HG03108 (cell line): ENCODE results near the gene STK39.
"Not testable (repeated sequence)": the region's sequence is repeated elsewhere in the genome, so short reads cannot be mapped to it uniquely, and the experiment has no call there.

ENCODE experiments used
- ATAC-seq: cut with Tn5 transposase; IDR thresholded peaks from one replicate; pipeline ENCODE4 v1.9.1; 2021; ENCODE audit warnings: moderate library complexity; ENCODE audit not compliant: unreplicated experiment

STK39 gene

DNA sequence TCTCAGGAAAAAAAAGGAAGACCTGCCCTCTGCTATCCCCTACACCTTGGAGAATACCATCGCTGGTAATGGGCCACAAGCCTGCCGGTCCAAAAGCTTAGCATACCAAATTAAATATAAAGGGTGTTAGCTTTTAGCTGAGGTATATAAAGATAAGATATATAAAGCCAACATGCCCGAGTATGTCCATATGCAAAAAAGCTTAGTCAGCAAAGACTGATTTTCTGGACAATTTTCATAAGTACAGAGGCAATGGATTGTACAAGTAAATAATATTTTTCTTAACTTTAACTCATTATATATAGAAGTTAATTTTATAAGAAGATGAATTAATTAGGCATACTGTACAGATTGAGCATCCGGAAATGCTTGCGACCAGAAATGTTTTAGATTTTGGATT is 106.5 kb downstream of the STK39 start:
- ATAC-seq: no peak

DNA sequence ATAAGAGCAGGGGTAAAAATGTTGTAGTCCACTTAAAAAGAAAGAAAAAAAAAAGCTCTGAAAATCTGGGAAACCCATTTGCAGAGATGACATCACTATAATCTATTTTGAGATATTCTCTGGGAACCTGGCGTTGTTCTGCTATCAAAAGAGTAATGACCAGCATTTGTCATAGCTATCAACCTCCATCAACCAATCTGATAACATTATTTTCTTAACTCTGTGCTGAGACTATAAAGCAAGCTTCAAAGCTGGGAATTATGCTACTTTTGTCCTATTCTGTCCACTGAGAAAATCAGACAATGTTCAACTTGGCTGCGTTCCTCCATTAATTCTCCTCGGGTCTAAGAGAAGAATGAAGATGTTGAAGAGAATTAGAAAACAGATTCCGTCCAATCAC is 107.5 kb downstream of the STK39 start:
- ATAC-seq: no peak

DNA sequence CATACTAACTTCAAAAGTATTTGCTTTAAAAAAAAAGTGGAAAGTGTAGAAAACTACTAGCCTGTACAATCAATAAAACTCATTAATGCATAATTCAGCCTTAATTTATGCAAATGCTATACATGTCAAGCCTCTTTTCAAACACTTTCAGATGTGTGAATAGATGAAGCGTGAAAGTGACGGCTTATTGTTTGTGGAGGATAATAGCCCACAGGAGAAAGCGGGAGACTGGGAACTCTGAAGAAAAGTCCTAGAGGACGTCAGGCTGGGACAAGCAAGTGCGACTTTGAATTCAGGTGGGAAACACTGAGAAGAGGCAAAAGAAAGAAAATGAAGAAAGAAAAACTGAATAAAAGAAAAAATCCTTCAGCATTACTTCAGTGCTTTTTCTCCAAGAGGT is 108.5 kb downstream of the STK39 start:
- ATAC-seq: no peak

DNA sequence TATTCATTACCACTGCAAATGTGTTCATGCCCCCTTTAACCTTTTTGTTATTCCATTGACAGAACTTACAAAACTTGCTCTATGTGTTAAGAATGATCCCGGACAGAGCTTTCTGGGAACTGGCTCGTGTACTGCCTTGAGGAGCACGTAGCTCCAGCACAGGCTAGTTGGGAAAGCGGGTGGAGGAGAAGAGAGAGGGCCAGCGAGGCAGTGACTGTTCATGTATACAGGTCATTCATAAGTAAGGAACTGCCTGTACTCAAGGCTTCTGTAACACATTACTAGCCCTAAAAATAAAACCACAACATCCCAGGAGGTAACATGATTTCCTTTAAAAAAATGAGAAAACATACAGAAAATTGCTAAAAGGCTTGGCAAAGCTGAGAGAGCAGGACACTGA is 109.0 kb downstream of the STK39 start:
- no peak for ATAC-seq

DNA sequence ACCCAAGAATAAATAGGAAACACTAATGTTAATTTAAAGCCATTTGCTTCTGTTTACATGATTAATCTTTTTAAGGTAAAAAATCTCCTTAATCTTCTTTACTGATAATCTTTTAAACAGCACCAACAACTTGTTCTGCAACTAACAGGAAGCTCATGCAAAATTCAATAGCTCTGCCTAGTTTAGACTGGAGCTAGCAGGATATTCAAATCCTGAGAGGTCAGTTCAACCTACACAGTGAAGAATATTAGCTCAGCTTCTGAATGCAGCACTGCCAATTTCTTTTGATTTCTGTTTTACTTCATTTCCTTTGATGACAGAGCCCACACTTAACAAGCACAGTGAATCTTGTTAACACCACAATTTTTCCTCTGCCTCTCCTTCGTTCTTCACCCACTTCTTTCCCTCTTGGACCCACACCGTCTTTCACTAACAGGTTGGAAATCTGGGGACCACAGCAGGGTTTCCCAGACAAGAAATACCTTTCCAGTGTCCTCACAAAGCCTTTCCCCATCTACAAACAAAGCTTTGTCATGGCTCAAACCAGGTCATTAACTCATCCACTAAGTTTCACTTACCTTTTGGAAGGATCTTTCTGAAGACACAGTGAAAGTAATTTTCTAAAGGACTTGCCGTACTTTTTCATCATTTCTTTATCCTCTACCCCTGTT is 109.8 kb downstream of the STK39 start:
- ATAC-seq: no peak

DNA sequence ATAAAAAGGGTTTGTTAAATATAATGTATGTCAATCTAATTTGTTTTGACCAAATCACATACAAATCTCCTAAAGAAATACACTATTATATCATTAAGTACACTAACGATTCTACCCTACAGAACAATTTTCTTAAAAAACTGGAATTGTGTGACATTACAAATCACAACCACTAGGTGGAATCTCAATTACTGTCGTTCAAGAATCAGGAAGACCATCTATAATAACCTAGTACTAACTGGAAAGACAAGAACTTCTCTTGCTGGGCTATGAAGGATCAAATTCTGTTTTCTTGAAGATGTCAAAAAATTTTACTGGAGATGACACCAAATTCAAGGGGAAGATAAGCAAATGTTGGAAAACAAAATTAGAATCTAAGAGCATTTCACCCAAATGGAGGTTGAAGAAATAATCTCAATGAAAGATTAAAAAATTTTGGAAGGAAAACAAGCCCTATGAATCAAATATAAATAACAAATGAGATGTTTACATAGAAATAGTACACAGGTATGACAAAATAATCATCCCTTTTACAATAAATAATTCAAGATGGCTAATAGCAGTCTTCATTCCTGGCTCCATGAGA is 110.9 kb downstream of the STK39 start:
- no peak for ATAC-seq

DNA sequence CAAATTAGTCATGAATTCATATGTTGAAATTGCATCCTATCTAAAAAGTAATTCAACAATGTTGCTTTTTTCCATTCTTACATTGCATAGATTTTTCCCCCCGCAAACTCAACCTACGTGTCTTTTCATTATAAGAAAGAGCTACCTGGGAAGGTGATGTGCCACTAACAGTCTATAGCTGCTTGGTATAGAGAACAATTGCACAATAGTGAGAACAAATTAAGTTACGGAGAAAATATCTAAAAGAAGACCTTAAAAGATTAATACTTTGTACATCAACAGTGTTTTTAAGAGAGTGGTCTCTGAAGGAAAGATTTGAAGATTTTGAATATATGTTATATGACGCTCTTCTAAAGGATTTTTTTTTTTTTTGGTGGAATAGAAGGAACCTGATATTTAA is 111.8 kb downstream of the STK39 start:
- no peak for ATAC-seq

DNA sequence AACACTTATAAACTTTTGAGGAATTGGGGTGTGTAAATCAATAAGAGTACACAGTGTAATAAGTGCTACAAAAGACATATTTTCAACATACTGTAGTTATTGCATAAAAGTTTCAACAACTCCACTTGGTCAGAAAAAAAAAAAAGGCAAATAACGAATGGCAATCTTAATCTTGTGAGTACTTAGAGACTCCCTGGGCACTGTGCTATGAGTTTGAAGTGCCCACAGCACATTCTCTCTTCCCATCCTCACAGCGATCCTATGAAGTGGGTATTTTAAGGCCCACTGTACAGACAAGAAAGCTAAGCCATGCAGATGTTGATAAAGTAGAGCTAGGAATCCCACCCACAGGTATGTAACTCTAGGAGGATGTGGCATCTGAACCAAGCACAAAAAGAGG is 112.3 kb downstream of the STK39 start:
- ATAC-seq: no peak

DNA sequence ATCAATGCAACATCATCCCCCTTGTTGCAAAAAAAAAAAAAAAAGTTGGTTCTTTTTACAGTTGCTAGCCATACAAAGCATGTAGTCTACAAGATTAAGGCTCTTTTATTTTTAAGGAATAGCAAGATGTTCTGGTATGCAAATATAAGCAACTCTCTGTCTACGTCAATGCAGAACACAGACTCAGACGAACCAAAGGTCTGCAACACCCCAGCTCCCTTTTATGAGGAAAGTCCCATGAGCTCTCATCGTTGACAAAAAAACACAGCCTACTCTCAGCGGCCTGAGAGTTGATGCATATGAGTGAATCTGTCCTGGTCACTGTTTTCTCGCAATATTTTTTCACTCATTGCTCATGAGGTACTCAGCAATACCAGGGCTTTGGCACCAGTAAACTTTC is 112.9 kb downstream of the STK39 start:
- no peak for ATAC-seq

DNA sequence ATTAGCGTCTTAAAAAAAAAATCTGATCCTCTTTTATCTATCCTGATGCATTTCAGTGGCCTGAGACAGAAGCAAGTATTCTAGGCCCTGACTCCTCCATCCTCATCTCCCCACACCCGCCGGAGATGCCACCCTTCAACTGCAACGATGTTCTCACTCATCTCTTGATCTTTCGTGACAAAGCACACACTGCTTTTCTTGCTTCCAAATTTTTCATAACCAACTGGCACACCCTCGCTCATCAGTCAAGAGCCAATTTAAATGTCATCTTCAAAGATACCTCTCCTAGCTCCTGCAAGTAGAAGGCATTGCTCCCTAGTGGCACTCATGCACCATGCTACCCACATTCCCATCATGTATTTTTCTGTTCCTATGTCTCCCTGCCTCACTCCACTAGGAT is 115.0 kb downstream of the STK39 start:
- ATAC-seq: no peak

DNA sequence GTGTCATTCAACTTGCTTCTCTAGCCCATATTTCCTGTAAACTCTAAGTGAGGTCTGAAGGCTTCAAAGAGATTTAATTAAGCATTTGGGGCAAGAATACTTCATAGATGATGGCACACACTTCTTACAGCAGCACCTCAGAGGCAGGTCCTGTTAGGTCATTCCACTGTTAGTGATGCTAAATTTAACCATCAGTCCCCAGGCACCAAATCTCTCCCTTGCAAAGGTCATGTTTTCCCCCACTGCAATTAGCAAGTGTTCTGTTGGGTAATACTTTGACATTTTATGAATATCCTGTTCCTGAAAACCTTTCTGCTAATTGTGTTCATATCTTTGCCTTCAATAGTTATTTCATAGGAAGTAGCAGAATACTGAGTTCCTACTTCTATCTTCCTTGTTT is 117.0 kb downstream of the STK39 start:
- ATAC-seq: no peak

DNA sequence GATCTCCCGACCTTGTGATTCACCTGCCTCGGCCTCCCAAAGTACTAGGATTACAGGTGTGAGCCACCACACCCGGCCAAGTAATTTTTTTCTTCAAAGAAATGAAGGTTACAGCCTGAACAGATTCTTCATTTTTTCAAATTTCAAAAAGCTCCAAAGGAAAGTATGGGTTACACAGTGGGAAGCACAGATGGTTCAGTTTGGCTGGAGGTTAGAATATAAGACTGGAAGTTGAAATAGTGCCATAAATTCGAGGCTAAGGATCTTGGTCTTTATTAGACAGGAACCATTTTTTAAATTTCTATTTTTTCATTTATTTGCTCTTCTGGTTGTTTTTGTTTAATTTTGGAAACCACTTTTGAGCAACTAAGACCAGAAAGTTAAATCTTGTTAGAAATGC is 120.0 kb downstream of the STK39 start:
- ATAC-seq: no peak

DNA sequence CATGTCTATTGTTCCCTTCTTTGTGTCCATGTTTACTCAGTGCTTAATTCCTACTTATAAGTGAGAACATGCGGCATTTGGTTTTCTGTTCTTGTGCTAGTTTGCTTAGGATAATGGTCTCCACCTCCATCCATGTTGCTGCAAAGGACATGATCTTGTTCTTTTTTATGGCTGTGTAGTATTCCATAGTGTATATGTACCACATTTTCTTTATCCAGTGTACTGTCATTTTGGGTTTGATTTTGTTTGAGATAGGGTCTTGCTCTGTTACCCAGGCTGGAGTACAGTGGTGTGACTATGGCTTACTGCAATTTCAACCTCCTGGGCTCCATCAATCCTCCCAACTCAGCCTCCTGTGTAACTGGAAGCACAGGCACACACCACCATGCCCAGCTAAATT is 125.2 kb downstream of the STK39 start:
- ATAC-seq: not testable (repeated sequence)

DNA sequence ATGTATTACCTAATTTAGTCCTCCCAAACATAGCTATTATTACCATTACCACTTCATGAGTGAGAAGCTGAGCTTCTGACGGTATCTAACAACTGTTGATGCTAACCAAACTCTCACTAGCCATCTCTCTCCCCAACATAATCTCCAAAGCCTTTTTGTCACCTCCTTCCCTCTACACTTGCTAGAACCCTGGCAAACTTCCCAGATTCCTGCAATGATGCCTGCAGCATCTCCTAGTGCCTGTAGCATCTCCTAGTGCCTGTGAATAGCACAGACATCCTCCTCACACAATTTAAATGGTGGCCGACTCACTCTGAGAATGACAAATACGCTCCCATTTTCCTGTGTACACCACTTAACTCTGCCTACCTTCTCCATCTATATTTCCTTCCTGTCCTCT is 126.7 kb downstream of the STK39 start:
- no peak for ATAC-seq

DNA sequence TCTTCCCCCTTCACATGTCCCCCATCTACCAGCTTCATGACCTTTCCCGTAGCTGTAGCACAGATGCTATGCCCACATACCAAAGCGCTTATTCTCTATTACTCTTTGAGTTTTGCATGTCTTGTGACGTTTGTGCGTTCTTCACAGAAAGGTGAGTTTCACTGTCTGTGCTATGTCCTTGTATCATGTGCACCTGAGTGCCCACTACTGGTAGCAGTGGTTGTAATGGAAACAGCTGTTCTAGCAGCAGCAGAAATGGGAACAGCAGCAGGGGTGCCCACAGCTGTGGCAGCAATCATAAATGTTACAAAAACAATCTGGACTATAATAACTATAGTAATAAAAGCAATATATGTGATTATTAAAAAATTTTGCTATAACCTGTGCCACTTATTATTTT is 127.1 kb downstream of the STK39 start:
- no peak for ATAC-seq

DNA sequence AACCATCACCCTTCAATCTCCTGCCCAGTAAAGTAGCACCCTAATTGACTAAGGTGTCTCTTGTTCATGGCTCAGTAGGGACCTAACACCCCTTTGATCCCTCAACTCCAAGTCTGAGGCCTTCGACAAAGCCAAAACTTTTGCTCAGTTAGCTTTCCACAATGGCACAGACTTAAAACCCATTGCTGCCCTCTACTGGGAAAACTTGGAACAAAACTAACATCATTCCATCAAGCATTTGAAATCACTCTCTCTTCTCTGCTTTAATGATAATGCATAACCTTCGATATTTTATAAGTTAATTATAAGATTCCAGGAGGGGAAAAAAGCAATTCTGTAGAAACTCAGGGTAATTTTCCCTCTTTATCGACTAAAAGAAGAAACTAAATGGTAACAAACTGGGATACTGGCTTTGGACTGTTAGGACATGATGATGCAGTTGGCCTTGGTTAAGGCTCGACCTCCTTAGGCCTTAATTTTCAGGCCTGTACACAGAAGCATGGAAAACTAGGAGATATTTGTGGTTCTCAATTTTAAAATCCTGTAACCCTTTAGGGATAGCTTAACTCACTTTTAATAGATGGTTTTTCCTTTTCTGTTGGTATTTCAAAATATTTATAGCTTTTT is 127.8 kb downstream of the STK39 start:
- ATAC-seq: no peak

DNA sequence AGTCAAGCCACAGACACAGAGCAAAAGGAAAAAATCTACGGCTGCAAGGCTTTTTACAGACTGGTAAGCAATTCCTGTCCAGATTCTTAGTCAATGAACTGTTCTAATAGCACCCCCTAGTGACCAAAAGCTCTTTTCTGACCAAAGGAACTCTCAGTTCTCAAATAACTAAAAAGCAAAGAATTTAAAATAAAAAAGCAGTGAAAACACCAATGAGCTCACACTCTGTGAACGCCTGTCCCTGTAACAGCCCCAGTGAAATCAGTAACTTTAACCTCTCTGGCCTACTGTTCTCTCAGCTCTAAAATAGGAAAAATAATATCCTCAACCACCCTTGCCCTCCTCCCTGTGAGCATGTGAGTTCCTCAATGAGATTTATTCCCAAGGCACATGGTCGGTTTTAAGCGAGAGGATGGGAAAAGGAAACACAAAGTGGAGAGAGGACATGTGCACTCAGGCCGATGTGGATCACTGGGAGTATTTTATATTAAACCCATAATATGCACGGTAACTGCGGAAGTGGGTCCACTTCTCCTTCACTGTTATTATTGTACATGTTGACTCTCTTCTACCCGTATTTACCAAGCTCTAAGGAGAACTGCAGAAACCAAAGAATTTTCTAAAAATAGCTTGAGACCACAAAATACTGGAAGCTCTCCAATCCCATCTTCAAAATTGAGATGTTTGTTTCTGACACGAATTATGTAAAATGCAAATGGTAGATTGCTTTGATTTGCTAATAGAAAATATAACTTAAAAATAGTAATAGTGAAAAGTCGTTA is 128.5 kb downstream of the STK39 start:
- peak; percentile 50 for ATAC-seq

DNA sequence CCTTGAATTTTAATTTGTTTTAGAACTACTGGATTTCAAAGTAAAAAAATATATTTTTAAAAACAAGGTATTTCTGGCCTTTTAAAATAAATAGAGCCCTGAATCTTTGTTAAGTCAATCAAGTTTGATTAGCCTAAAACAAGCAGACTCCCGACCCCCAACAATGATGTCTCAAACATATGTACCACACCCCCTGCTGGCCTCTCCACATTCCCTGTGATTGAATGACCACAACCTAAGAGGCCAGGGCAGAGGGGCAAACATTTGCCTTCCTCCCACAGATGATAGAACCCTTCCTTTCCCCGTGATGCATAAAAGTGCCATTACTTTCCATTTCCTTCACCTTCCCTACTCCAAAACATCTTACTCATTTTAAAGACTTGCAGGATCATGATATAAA is 130.9 kb downstream of the STK39 start:
- no peak for ATAC-seq

DNA sequence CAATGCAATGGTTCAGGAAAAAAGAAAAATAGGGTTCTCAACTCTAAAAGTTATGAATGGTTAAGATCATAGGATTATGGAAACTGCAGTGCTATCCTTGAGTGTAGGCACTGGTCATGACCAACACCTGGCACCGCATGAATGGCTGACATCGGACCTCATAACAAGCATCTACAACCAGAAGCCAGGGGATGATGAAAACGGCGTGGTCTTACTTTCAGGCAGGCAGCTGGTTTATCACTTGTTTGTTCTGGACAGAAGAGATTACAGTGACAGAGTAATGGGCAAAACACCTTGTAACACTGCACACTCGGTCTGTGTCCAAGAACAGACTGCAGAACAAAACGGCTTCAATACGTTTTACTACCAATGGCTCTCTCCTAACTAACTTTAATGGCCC is 132.8 kb downstream of the STK39 start:
- no peak for ATAC-seq

DNA sequence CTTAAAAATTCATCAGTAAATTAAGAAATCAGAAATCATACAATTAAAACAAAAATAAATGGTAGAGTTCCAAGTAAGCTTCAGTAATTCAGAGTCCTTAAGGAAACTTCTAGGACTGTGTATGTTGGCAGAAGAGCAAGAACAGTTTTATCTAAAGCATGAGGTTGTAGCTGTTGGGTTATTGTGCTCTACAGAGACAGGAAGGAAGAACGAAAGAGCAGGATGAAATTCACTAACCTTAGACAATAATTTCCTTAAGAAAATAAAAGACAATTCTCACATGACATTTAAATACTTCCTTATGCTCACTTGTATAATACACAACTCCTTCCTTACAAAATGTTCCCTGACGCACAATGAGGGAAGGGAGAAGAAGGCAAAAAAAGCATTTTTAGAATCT is 133.4 kb downstream of the STK39 start:
- no peak for ATAC-seq

DNA sequence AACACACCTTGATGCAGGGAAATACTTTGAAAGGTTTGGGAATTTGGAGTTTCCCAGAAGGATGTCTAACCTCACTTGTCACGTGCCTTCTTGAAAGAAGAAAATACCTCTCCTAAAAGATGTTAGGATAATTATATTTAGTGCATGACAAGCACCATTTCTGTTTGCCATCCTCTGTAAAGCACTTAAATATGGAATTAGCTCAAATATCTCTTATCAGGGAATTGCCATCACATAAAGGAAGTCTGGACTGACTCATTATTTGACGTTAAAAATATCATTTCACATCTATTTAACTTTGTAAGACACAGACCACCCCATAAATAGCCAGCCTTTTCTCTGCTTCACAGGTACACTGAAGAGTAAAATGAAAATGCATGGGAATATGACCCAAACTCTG is 140.1 kb downstream of the STK39 start:
- ATAC-seq: no peak

DNA sequence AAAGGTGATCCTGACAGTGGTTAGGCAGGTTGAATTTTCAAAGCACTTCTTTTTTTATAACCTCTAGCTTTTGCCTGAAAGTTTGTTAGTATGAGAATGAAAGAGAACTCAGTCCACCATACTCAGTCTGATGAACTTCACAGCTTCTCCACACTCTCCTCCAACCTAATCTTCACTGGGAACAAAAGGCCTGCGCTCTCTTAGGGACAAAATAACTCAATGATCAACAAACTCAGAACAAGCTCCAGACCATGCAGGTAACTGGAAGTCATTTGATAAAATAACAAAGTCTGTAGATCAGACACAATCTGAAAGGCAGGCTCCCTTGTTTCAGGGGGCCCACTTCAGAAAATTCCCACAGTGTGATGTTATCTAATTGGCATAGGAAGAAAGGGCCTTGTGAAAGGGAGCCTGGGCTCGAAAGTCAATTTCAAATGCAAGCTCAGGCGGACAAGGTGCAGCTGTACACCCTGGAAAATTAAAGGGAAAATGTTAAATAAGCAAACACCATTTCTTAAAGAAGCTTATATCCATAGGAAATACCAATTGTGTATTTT is 142.2 kb downstream of the STK39 start:
- ATAC-seq: no peak
